Neuronal stem cell (in vitro differentiated cells): ENCODE data around the gene C6orf89.

ENCODE experiments used
- DNase-seq: peaks from one replicate; pipeline ENCODE4 v3.0.0-alpha.2; 2013; ENCODE audit warnings: low spot score
- H2AFZ ChIP-seq: one replicate; pipeline ENCODE4 v1.6.1; 2013; ENCODE audit warnings: mild to moderate bottlenecking, low read length, inconsistent platforms
- H2AK5ac ChIP-seq: 2 replicates; pipeline ENCODE4 v1.6.1; 2013; ENCODE audit warnings: low read depth, mild to moderate bottlenecking, inconsistent platforms, low read length, moderate library complexity, mixed read lengths
- H2BK120ac ChIP-seq: 2 replicates; pipeline ENCODE4 v1.6.1; 2013; ENCODE audit warnings: low read depth, mild to moderate bottlenecking, inconsistent platforms, low read length, moderate library complexity, mixed read lengths
- H2BK12ac ChIP-seq: one replicate; pipeline ENCODE4 v1.6.1; 2013; ENCODE audit warnings: low read length, inconsistent platforms
- H2BK15ac ChIP-seq: 2 replicates; pipeline ENCODE4 v1.6.1; 2013; ENCODE audit warnings: mild to moderate bottlenecking, low read length, inconsistent platforms, mixed read lengths
- H2BK5ac ChIP-seq: one replicate; pipeline ENCODE4 v1.6.1; 2013; ENCODE audit warnings: inconsistent platforms, mild to moderate bottlenecking, low read length, moderate library complexity
- H3K14ac ChIP-seq: one replicate; pipeline ENCODE4 v1.6.1; 2013; ENCODE audit warnings: low read length, inconsistent platforms
- H3K18ac ChIP-seq: 2 replicates; pipeline ENCODE4 v1.6.1; 2013; ENCODE audit warnings: low read length, inconsistent platforms
- H3K23ac ChIP-seq: 2 replicates; pipeline ENCODE4 v1.6.1; 2013; ENCODE audit warnings: low read depth, mild to moderate bottlenecking, mixed read lengths, low read length, inconsistent platforms; ENCODE audit not compliant: poor library complexity
- H3K27ac ChIP-seq: replicated peaks from 3 replicates; pipeline ENCODE4 v1.5.1; 2013; ENCODE audit warnings: low read length, inconsistent platforms
- H3K27me3 ChIP-seq, 3 experiments: 2 replicates each; pipeline ENCODE4 v1.6.1; 2013; ENCODE audit warnings: low read length in 3 of 3, mild to moderate bottlenecking in 2 of 3, inconsistent platforms in 1 of 3, low read depth in 1 of 3, mixed read lengths in 1 of 3, moderate library complexity in 1 of 3; ENCODE audit not compliant: control insufficient read depth in 3 of 3, insufficient read depth in 3 of 3
- H3K36me3 ChIP-seq, 2 donors: replicated peaks in 1 of 2; 2 replicates each; pipeline ENCODE4 v1.6.1; 2013; ENCODE audit warnings: low read length in 2 of 2; ENCODE audit not compliant: control insufficient read depth in 2 of 2, insufficient read depth in 2 of 2
- H3K4ac ChIP-seq: 2 replicates; pipeline ENCODE4 v1.6.1; 2013; ENCODE audit warnings: inconsistent platforms, mild to moderate bottlenecking, low read length, moderate library complexity
- H3K4me1 ChIP-seq, 2 donors: 1 replicate in 1 of 2; 2 replicates in 1 of 2; pipeline ENCODE4 v1.6.1; 2013; ENCODE audit warnings: low read length in 2 of 2, low read depth in 1 of 2; ENCODE audit not compliant: control insufficient read depth in 2 of 2, insufficient read depth in 1 of 2
- H3K4me2 ChIP-seq: one replicate; pipeline ENCODE4 v1.6.1; 2013; ENCODE audit warnings: mild to moderate bottlenecking, low read length, inconsistent platforms; ENCODE audit not compliant: insufficient read depth, poor library complexity, severe bottlenecking
- H3K4me3 ChIP-seq, 2 donors: 2 replicates each; pipeline ENCODE4 v1.5.1; 2013; ENCODE audit warnings: low read length in 2 of 2, mild to moderate bottlenecking in 2 of 2, inconsistent platforms in 1 of 2, moderate library complexity in 1 of 2
- H3K79me1 ChIP-seq: one replicate; pipeline ENCODE4 v1.6.1; 2013; ENCODE audit warnings: low read depth, mild to moderate bottlenecking, inconsistent platforms, low read length, moderate library complexity
- H3K9ac ChIP-seq: one replicate; pipeline ENCODE4 v1.6.1; 2013; ENCODE audit warnings: mild to moderate bottlenecking, low read depth, low read length, inconsistent platforms; ENCODE audit not compliant: poor library complexity
- H3K9me3 ChIP-seq, 2 donors: replicated peaks in 1 of 2; 2 replicates each; pipeline versions ENCODE3 to v1.6.1; 2013; ENCODE audit warnings: low read length in 2 of 2, mild to moderate bottlenecking in 2 of 2, inconsistent platforms in 1 of 2, low read depth in 1 of 2, mixed read lengths in 1 of 2, moderate library complexity in 1 of 2; ENCODE audit not compliant: control insufficient read depth in 2 of 2, insufficient read depth in 1 of 2
- H4K8ac ChIP-seq: one replicate; pipeline ENCODE4 v1.6.1; 2013; ENCODE audit warnings: low read depth, mild to moderate bottlenecking, inconsistent platforms, low read length, moderate library complexity
- H4K91ac ChIP-seq: one replicate; pipeline ENCODE4 v1.6.1; 2013; ENCODE audit warnings: low read length, low read depth, mild to moderate bottlenecking, inconsistent platforms; ENCODE audit not compliant: poor library complexity
- WGBS, 2 donors: extraction: QIAGEN DNeasy Blood & Tissue Kit; methylation state at CpG; one replicate each; pipeline ENCODE4 v1.1.7; 2013; ENCODE audit warnings: missing lambda C conversion rate in 2 of 2, mixed read lengths in 1 of 2; ENCODE audit not compliant: insufficient read length in 2 of 2, insufficient replicate concordance in 1 of 2; ENCODE audit errors: extremely low coverage in 2 of 2; 5-methylcytosine and 5-hydroxymethylcytosine counted together

C6orf89 gene

DNA sequence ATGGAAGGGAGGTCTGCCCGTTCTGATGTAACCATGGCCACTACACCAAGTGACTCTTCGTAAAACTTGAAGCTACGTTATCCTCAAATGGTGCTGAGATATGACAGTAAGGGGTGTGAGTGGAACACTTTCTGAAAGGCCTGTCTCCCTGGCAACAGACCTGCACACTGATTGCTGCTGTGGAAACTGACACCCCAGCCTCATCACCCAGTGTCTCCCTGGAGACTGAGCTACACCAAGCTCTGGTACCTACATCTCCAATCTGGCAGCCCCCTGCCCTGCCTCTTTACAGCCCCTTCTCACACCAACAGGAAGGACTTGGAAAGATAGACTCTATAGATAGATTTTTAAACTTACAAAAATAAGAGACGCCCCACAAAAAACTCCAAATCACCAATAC lies 82.0 kb downstream of the C6orf89 start:
- no peak overlapping the region for H4K91ac ChIP-seq

GRCh38 chr6:36968266-36968977 lies 82.7 kb downstream of the C6orf89 start:
- Histone ChIP-seq H3K4me2 (no peak overlapping the region), H3K4me1 (peaks cover 3 to 5% of the 10 kb centered on the region in 2 donors), H4K8ac (no peak overlapping the region), H3K27ac (no peak overlapping the region), H3K14ac (no peak overlapping the region), H2BK120ac (no peak overlapping the region), H3K4ac (no peak overlapping the region), H3K9ac (no peak overlapping the region), H2BK5ac (peak overlapping the region; percentile 19), H2AK5ac (no peak overlapping the region), H2BK15ac (no peak overlapping the region), H3K36me3 (peaks cover 57 to 74% of the 10 kb centered on the region in 2 donors), H3K18ac (no peak overlapping the region), H3K27me3 (no peaks in the 10 kb centered on the region), H4K91ac (no peak overlapping the region), H3K4me3 (no peak overlapping the region), H3K23ac (no peak overlapping the region), H3K79me1 (no peaks in the 10 kb centered on the region), H3K9me3 (no peaks in the 10 kb centered on the region), H2AFZ (no peak overlapping the region), H2BK12ac (no peak overlapping the region)
- DNase-seq: no peak
- WGBS, 2 donors: no CpG with 5 or more reads among the region's 16 CpGs

More for the DNA sequence above, 82.0 kb downstream of the C6orf89 start:
- no peak overlapping the region for H3K23ac ChIP-seq
- H2AK5ac ChIP-seq: no peak overlapping the region
- no peak overlapping the region for H2BK120ac ChIP-seq
- no peak overlapping the region for H2BK5ac ChIP-seq
- no peak overlapping the region for H3K4ac ChIP-seq
- H3K4me1 ChIP-seq: peaks cover 7 to 10% of the 10 kb centered on the region in 2 donors
- H2BK12ac ChIP-seq: no peak overlapping the region
- H3K18ac ChIP-seq: no peak overlapping the region
- no peak for DNase-seq
- no peak overlapping the region for H4K8ac ChIP-seq
- no peaks in the 10 kb centered on the region for H3K9me3 ChIP-seq
- no peak overlapping the region for H3K14ac ChIP-seq
- H3K27ac ChIP-seq: no peak overlapping the region
- no peak overlapping the region for H2BK15ac ChIP-seq
- no peak overlapping the region for H3K4me2 ChIP-seq
- no peak overlapping the region for H3K9ac ChIP-seq
- no peak overlapping the region for H2AFZ ChIP-seq
- no peaks in the 10 kb centered on the region for H3K27me3 ChIP-seq
- WGBS, 2 donors: no CpG with 5 or more reads among the region's 4 CpGs
- H3K36me3 ChIP-seq: peaks cover 53 to 67% of the 10 kb centered on the region in 2 donors
- no peak overlapping the region for H3K4me3 ChIP-seq
- H3K79me1 ChIP-seq: no peaks in the 10 kb centered on the region

DNA sequence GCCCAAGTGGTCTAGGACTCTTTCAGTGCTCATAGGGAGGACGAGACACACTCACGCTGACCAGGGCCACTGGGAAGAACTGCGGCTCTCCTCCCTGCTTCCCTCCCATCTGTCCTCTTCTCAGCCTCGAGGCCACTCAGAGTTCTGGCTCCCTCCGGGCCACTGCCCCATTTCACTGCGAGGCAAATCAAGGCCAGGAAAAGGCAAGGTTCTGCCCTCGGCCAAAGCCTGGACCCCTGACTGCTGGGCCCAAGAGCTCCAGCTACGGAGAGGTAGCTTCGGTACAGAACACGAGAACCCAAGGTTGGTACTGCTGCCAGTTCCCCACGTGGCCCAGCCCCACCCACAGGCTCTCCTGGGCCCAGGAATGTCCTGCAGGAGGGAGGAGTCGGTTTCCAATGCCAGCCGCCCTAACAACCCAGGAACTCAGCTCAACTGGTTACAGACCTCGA lies 83.5 kb downstream of the C6orf89 start:
- H3K14ac ChIP-seq: no peak overlapping the region
- no peak overlapping the region for H3K4me3 ChIP-seq
- H2BK12ac ChIP-seq: no peak overlapping the region
- no peak overlapping the region for H3K4ac ChIP-seq
- no peak overlapping the region for H3K18ac ChIP-seq
- no peak overlapping the region for H2AK5ac ChIP-seq
- H2BK5ac ChIP-seq: no peak overlapping the region
- no peak overlapping the region for H2AFZ ChIP-seq
- H3K23ac ChIP-seq: no peak overlapping the region
- DNase-seq: no peak
- no peaks in the 10 kb centered on the region for H3K79me1 ChIP-seq
- peaks cover 61 to 82% of the 10 kb centered on the region in 2 donors for H3K36me3 ChIP-seq
- no peak overlapping the region for H4K8ac ChIP-seq
- WGBS, 2 donors: no CpG with 5 or more reads among the region's 14 CpGs
- H3K9me3 ChIP-seq: no peaks in the 10 kb centered on the region
- no peaks in the 10 kb centered on the region for H3K27me3 ChIP-seq
- H3K27ac ChIP-seq: no peak overlapping the region
- no peak overlapping the region for H3K4me2 ChIP-seq
- H3K4me1 ChIP-seq: no peaks in the 10 kb centered on the region
- H2BK120ac ChIP-seq: no peak overlapping the region
- H3K9ac ChIP-seq: no peak overlapping the region
- no peak overlapping the region for H2BK15ac ChIP-seq
- no peak overlapping the region for H4K91ac ChIP-seq

- peak overlapping the region; percentile 10 for H3K23ac ChIP-seq
- peaks cover 69 to 92% of the 10 kb centered on the region in 2 donors for H3K36me3 ChIP-seq
- WGBS, 2 donors: no CpG with 5 or more reads among the region's 17 CpGs
These were observed 84.5 kb downstream of the C6orf89 start for GRCh38 chr6:36969988-36970891.

More at GRCh38 chr6:36969988-36970891, 84.5 kb downstream of the C6orf89 start:
- Histone ChIP-seq H3K9ac (no peak overlapping the region), H3K4me3 (peak overlapping the region in 1 of 2 donors; percentile 27), H2BK120ac (no peak overlapping the region), H4K8ac (no peak overlapping the region), H3K4ac (no peak overlapping the region), H3K79me1 (no peaks in the 10 kb centered on the region), H3K27me3 (no peaks in the 10 kb centered on the region), H3K18ac (no peak overlapping the region), H3K9me3 (no peaks in the 10 kb centered on the region), H2BK15ac (no peak overlapping the region), H3K14ac (no peak overlapping the region), H4K91ac (no peak overlapping the region), H3K27ac (no peak overlapping the region), H3K4me1 (no peaks in the 10 kb centered on the region), H3K4me2 (no peak overlapping the region), H2BK5ac (peak overlapping the region; percentile 6), H2AFZ (no peak overlapping the region), H2AK5ac (no peak overlapping the region), H2BK12ac (no peak overlapping the region)
- DNase-seq: no peak
